ENCODE results near the gene ALDH1B1. TPM values are rescaled to one million over a fixed set of nuclear protein-coding genes. Genes with fewer than 3 reads are reported as not detected.

ALDH1B1 gene
- total and polyA plus RNA-seq, 9 of the 15 experiments (the other 6 are each of a cell fraction or from before 2014, with no cell fraction given), result 8.6 to 46.5 (median 30.8) TPM

DNA sequence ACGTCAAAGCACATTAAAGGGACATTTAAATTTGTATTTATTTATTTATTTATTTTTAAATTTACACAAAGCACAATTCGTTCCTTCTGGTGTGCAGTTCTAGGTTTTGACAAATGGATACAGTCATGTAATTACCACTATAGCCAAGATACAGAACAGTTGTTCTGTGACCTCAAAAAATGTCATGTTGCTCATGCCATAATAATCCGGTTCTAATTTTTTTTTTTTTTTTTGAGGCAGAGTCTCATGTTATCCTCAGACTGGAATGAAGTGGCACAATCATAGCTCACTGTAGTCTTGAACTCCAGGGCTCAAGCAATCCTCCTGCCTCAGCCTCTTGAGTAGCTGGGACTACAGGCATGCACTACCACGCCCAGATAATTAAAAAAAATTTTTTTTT is 24.0 kb downstream of the ALDH1B1 start:
- intact Hi-C loops (cut with micrococcal nuclease) (loop anchor here (5.0 kb wide), 1 partner anchor 36 kb away; no protein-coding TSS in a partner anchor), in situ Hi-C loops (cut with MboI) (no loop called here)
- Histone ChIP-seq H3K9me1 (ENCODE audit: control insufficient read depth, insufficient read depth, low read length) (no peaks in the 10 kb centered on the region), H4K20me1 (replicated peaks; ENCODE audit: control insufficient read depth, insufficient read depth, low read length) (peaks cover 8% of the 10 kb centered on the region; the same call in 1 of the 2 replicates), H3K9ac (ENCODE audit: insufficient read depth in 1 of 2, low read depth in 2 of 2, low read length in 2 of 2) (no peak overlapping the region), H3K79me2 (ENCODE audit: control insufficient read depth, insufficient read depth, low read length) (no peaks in the 10 kb centered on the region), H3K27ac (ENCODE audit: extremely low read depth, low read depth, low read length) (no peak overlapping the region), H3K36me3 (ENCODE audit: control insufficient read depth, insufficient read depth, low read length) (no peaks in the 10 kb centered on the region), H3K4me3 (no peak overlapping the region), H3K27me3 (ENCODE audit: control insufficient read depth in 2 of 2, insufficient read depth in 2 of 2, low read length in 2 of 2) (peaks cover 47 to 64% of the 10 kb centered on the region in 2 experiments), H3K9me3 (replicated peaks; ENCODE audit: control insufficient read depth, insufficient read depth, low read depth, low read length) (no peaks in the 10 kb centered on the region), H3K4me2 (ENCODE audit: insufficient read depth, low read length) (no peak overlapping the region), H3K4me1 (replicated peaks in 1 of 2; ENCODE audit: control insufficient read depth in 2 of 2, insufficient read depth in 2 of 2, low read length in 2 of 2) (no peaks in the 10 kb centered on the region), H2AFZ (ENCODE audit: low read depth, low read length) (no peak overlapping the region)
- TF ChIP-seq ZHX1 (conservative IDR thresholded peaks at IDR 0.05; ENCODE audit: low read length), result no peak
- TF ChIP-seq ZBTB9 (CRISPR knock-in tag; IDR thresholded peaks at IDR 0.05), result no peak
- no peak for TF ChIP-seq USF1 (CRISPR knock-in tag; IDR thresholded peaks at IDR 0.05)
- TF ChIP-seq SFPQ (IDR thresholded peaks at IDR 0.05; ENCODE audit: low read depth, low read length), result no peak
- TF ChIP-seq ZNF239 (CRISPR knock-in tag; IDR thresholded peaks at IDR 0.05), result no peak
- TF ChIP-seq IRF2 (CRISPR knock-in tag; IDR thresholded peaks at IDR 0.05), result no peak
- TF ChIP-seq, protein P1, sequence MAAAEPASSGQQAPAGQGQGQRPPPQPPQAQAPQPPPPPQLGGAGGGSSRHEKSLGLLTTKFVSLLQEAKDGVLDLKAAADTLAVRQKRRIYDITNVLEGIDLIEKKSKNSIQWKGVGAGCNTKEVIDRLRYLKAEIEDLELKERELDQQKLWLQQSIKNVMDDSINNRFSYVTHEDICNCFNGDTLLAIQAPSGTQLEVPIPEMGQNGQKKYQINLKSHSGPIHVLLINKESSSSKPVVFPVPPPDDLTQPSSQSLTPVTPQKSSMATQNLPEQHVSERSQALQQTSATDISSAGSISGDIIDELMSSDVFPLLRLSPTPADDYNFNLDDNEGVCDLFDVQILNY (CRISPR knock-in tag; IDR thresholded peaks at IDR 0.05), result no peak
- POLR2A ChIA-PET, result interaction anchor here (0.6 kb wide), 2 partner anchors 151 to 543 kb away, joined by 3 read pairs; no protein-coding TSS in a partner anchor
- BruUV-seq (replicated peaks), result no TSS peak
- WGBS (ENCODE audit: insufficient coverage, low coverage, missing lambda C conversion rate), result 0% methylated on average over 4 of the region's 4 CpGs
- ATAC-seq (no peak), DNase-seq (ENCODE audit: extremely low read depth in 1 of 4, low spot score in 3 of 4) (no peak), FAIRE-seq (no peak)
- CTCF ChIA-PET (ENCODE audit: low intra/inter-chr PET ratio), result no interaction called here
